Spleen (tissue), 11 donors: ENCODE results near the gene ACRBP. TPM values are rescaled to one million over a fixed set of nuclear protein-coding genes. Genes with fewer than 3 reads are reported as not detected.

Experiments
- DNase-seq: peaks from one replicate; pipeline ENCODE4 v3.0.0-alpha.2; 2020
- H3K27ac ChIP-seq, 8 donors: fragments of 200-600 bp; sonication (generic) in 7 of 8; 1 replicate in 4 of 8; 2 replicates in 4 of 8; pipeline versions ENCODE4 v1.5.0 to v1.8.0; 2016 to 2021; ENCODE audit warnings: inconsistent platforms in 4 of 8, mild to moderate bottlenecking in 4 of 8, moderate library complexity in 1 of 8
- H3K27me3 ChIP-seq, 7 donors: fragments of 200-600 bp; sonication (generic) in 6 of 7; replicated peaks in 1 of 7; 1 replicate in 4 of 7; 2 replicates in 3 of 7; pipeline versions ENCODE4 v1.5.0 to v1.8.0; 2016 to 2021; ENCODE audit warnings: inconsistent platforms in 3 of 7, mild to moderate bottlenecking in 1 of 7
- H3K36me3 ChIP-seq, 6 donors: fragments of 200-600 bp; sonication (generic) in 5 of 6; 1 replicate in 4 of 6; 2 replicates in 2 of 6; pipeline versions ENCODE4 v1.5.0 to v1.8.0; 2016 to 2021; ENCODE audit warnings: inconsistent platforms in 2 of 6
- H3K4me1 ChIP-seq, 6 donors: fragments of 200-600 bp; sonication (generic) in 5 of 6; 1 replicate in 3 of 6; 2 replicates in 3 of 6; pipeline versions ENCODE4 v1.5.0 to v1.8.0; 2016 to 2021; ENCODE audit warnings: inconsistent platforms in 3 of 6
- H3K4me3 ChIP-seq, 8 donors: fragments of 200-600 bp; sonication (generic) in 7 of 8; 1 replicate in 4 of 8; 2 replicates in 4 of 8; pipeline versions ENCODE4 v1.5.0 to v1.8.0; 2016 to 2021; ENCODE audit warnings: inconsistent platforms in 4 of 8, mild to moderate bottlenecking in 4 of 8, moderate library complexity in 2 of 8
- H3K9me3 ChIP-seq, 8 donors: fragments of 200-600 bp; sonication (generic) in 7 of 8; 1 replicate in 4 of 8; 2 replicates in 4 of 8; pipeline versions ENCODE4 v1.5.0 to v1.8.0; 2016 to 2021; ENCODE audit warnings: inconsistent platforms in 4 of 8
- CTCF ChIP-seq, 11 experiments: fragments of 200-600 bp in 7 of 11; fragments of 450-650 bp in 4 of 11; sonication (generic) in 4 of 11; IDR thresholded peaks in 8 of 11; conservative IDR thresholded peaks in 3 of 11; 1 replicate in 7 of 11; 2 replicates in 4 of 11; pipeline versions ENCODE4 v1.4.0 to v1.8.0; 2016 to 2021; ENCODE audit warnings: antibody characterized with exemption in 11 of 11, inconsistent platforms in 4 of 11, mild to moderate bottlenecking in 1 of 11
- POLR2A ChIP-seq, 3 donors: fragments of 450-650 bp; IDR thresholded peaks; one replicate each; pipeline ENCODE4 v1.5.1; 2017; ENCODE audit warnings: antibody characterized with exemption in 3 of 3, mild to moderate bottlenecking in 1 of 3
- POLR2AphosphoS5 ChIP-seq, 3 donors: sonication (generic); formaldehyde crosslinking; IDR thresholded peaks; one replicate each; pipeline ENCODE4 v1.5.1; 2017; ENCODE audit warnings: antibody characterized with exemption in 3 of 3
- WGBS, 5 donors: extraction: QIAGEN DNeasy Blood & Tissue Kit in 3 of 5; methylation state at CpG; one replicate each; pipeline versions ENCODE4 v1.1.5 to v1.1.7; 2013 to 2018; 5-methylcytosine and 5-hydroxymethylcytosine counted together
- intact Hi-C: fragments of 100-400 bp; cut with DNase I; formaldehyde crosslinking; loops from one replicate; pipeline ENCODE4 v1.15.0; 2023; ENCODE audit warnings: low total_unique reads
- polyA plus RNA-seq, 3 donors: library from polyadenylated mRNA; stranded (reverse); fragments of 200-250 nt; gene quantifications; one replicate each; pipeline ENCODE4 v1.2.1, GENCODE V29; 2013
- total RNA-seq, 7 donors: library from RNA; depleted of rRNA in 3 of 7; stranded (reverse); fragments of >200 nt in 3 of 7; fragmentation: NEBNext Ultra II Directional in 4 of 7; extraction: Animal tissue kit (Norgen Biotek cat#: 25700) in 4 of 7; gene quantifications; one replicate each; pipeline versions ENCODE4 v1.1.0 to v1.2.1, GENCODE V29; 2016 to 2021
- donor health status: healthy with polysubstance abuse.
- donor health status: DM: no; HTN: no; CAD: no; lungs with moderate emphysema.
- donor health status: DM: no; HTN: no; CAD: no.
- donor health status: Bipolar disorder and iron deficiency.
- donor health status: healthy.
- donor health status: DM: no; HTN: no; CAD: no.
- donor health status: DM: yes; HTN: yes; CAD: no.

ACRBP gene
- total and polyA plus RNA-seq, 10 donors = 7.2 to 41.7 (median 13.6) TPM

GRCh38 chr12:6667559-6668210, 20.5 kb upstream of the ACRBP start:
- no peak overlapping the region for H3K4me3 ChIP-seq
- H3K27me3 ChIP-seq = no peaks in the 10 kb centered on the region
- peaks cover 2 to 74% (median 63%) of the 10 kb centered on the region in 6 donors for H3K36me3 ChIP-seq
- peaks cover 0 to 41% (median 2%) of the 10 kb centered on the region in 6 donors for H3K4me1 ChIP-seq
- DNase-seq = no peak
- peak in 2 of 3 donors; percentile 7 to 36 for TF ChIP-seq POLR2AphosphoS5 (IDR thresholded peaks at IDR 0.05)
- no peak for TF ChIP-seq POLR2A (IDR thresholded peaks at IDR 0.05)
- peak overlapping the region in 3 of 8 donors; percentile 1 to 31 (median 27) for H3K27ac ChIP-seq
- 73 to 96% (median 85%) methylated on average over 8 of the region's 8 CpGs for WGBS, 5 donors
- intact Hi-C loops = no loop called here
- H3K9me3 ChIP-seq = no peaks in the 10 kb centered on the region

- no peaks in the 10 kb centered on the region for H3K9me3 ChIP-seq
- H3K36me3 ChIP-seq = peaks cover 2 to 59% (median 48%) of the 10 kb centered on the region in 6 donors
- no peaks in the 10 kb centered on the region for H3K27me3 ChIP-seq
- no peak for TF ChIP-seq POLR2A (IDR thresholded peaks at IDR 0.05)
- no peak for TF ChIP-seq CTCF (IDR thresholded peaks at IDR 0.05 in 8 of 11, conservative IDR thresholded peaks at IDR 0.05 in 3 of 11)
- no peak for TF ChIP-seq POLR2AphosphoS5 (IDR thresholded peaks at IDR 0.05)
- DNase-seq = no peak
- no peak overlapping the region for H3K27ac ChIP-seq
- H3K4me1 ChIP-seq = peaks cover 12 to 53% (median 16%) of the 10 kb centered on the region in 6 donors
- intact Hi-C loops = no loop called here
- 95 to 98% (median 97%) methylated on average over 2 of the region's 2 CpGs for WGBS, 5 donors
- no peak overlapping the region for H3K4me3 ChIP-seq
These were observed 19.0 kb upstream of the ACRBP start for GRCh38 chr12:6666211-6666610.

- intact Hi-C loops = no loop called here
- Histone ChIP-seq H3K27me3 (no peaks in the 10 kb centered on the region), H3K4me3 (no peak overlapping the region), H3K4me1 (peaks cover 12 to 66% (median 23%) of the 10 kb centered on the region in 6 donors), H3K36me3 (peaks cover 0 to 47% (median 35%) of the 10 kb centered on the region in 6 donors), H3K9me3 (no peaks in the 10 kb centered on the region), H3K27ac (no peak overlapping the region)
- DNase-seq = no peak
- no peak for TF ChIP-seq CTCF (IDR thresholded peaks at IDR 0.05 in 8 of 11, conservative IDR thresholded peaks at IDR 0.05 in 3 of 11)
- no peak for TF ChIP-seq POLR2AphosphoS5 (IDR thresholded peaks at IDR 0.05)
- no peak for TF ChIP-seq POLR2A (IDR thresholded peaks at IDR 0.05)
- 51 to 84% (median 65%) methylated on average over 2 of the region's 2 CpGs for WGBS, 5 donors
These were observed 17.7 kb upstream of the ACRBP start for GRCh38 chr12:6664902-6665301.

- Histone ChIP-seq H3K4me1 (peaks cover 12 to 84% (median 27%) of the 10 kb centered on the region in 6 donors), H3K36me3 (peaks cover 0 to 47% (median 26%) of the 10 kb centered on the region in 6 donors), H3K9me3 (no peaks in the 10 kb centered on the region), H3K27ac (peak within 1 kb of the TSS; percentile 75 to 93 (median 82)), H3K4me3 (peak within 1 kb of the TSS; percentile 65 to 94 (median 78)), H3K27me3 (no peaks in the 10 kb centered on the region)
- intact Hi-C loops = no loop called here
- DNase-seq = peak; percentile 97
- TF ChIP-seq POLR2AphosphoS5 (IDR thresholded peaks at IDR 0.05) (peak; percentile 75 to 90 (median 89)), POLR2A (IDR thresholded peaks at IDR 0.05) (peak in 1 of 3 donors; percentile 11), CTCF (IDR thresholded peaks at IDR 0.05 in 8 of 11, conservative IDR thresholded peaks at IDR 0.05 in 3 of 11) (peak in 2 of 11 experiments; percentile 18 to 26)
- WGBS, 5 donors = 1 to 2% (median 1%) methylated on average over 37 of the region's 37 CpGs
These were observed 15.9 kb upstream of the ACRBP start, which contains the start of gene ING4 for GRCh38 chr12:6662906-6663742. TSS of gene ING4 (minus strand) at chr12:6663119. CDS start at chr12:6663101, 18 bp downstream.
